Hematopoietic multipotent progenitor cell treated with erythropoietin and hydrocortisone succinate and interleukin-3 and kit ligand, for 8 days (in vitro differentiated cells): Measurements from ENCODE around the gene ARAP1.
A peak's percentile ranks its signal among the peaks of the same experiment; 100 is the strongest.

ENCODE experiments used
- DNase-seq: peaks from one replicate; pipeline ENCODE4 v3.0.0-alpha.2; 2015

The ARAP1 gene

GRCh38 chr11:72760539-72761405, 8.6 kb upstream of the ARAP1 start:
- DNase-seq = no peak

GRCh38 chr11:72759468-72759985, 7.3 kb upstream of the ARAP1 start:
- no peak for DNase-seq

GRCh38 chr11:72758690-72759389, 6.6 kb upstream of the ARAP1 start:
- peak; percentile 81 for DNase-seq

GRCh38 chr11:72758304-72758689, 6.1 kb upstream of the ARAP1 start:
- no peak for DNase-seq

- DNase-seq = no peak
These were observed 3.6 kb upstream of the ARAP1 start for GRCh38 chr11:72755713-72756285.

- DNase-seq = no peak
These were observed 2.4 kb upstream of the ARAP1 start for GRCh38 chr11:72754544-72755155.

GRCh38 chr11:72754149-72754543, 1.9 kb upstream of the ARAP1 start:
- DNase-seq = no peak

- DNase-seq = no peak
These were observed 1.3 kb upstream of the ARAP1 start for GRCh38 chr11:72753341-72754148.

- DNase-seq = no peak
These were observed 806 bp downstream of the ARAP1 start for GRCh38 chr11:72751116-72752087.

- no peak for DNase-seq
These were observed 1.6 kb downstream of the ARAP1 start for GRCh38 chr11:72750556-72751115.

- DNase-seq = no peak
These were observed 2.1 kb downstream of the ARAP1 start for GRCh38 chr11:72750086-72750485.

GRCh38 chr11:72747289-72747855, 4.8 kb downstream of the ARAP1 start:
- DNase-seq = no peak

- no peak for DNase-seq
These were observed 5.4 kb downstream of the ARAP1 start for GRCh38 chr11:72746821-72747220.

GRCh38 chr11:72745925-72746550, 6.2 kb downstream of the ARAP1 start:
- DNase-seq = no peak

- DNase-seq = no peak
These were observed 6.7 kb downstream of the ARAP1 start for GRCh38 chr11:72745511-72745910.

- DNase-seq = no peak
These were observed 7.7 kb downstream of the ARAP1 start for GRCh38 chr11:72744474-72744873.

GRCh38 chr11:72743321-72744221, 8.6 kb downstream of the ARAP1 start:
- DNase-seq = no peak

GRCh38 chr11:72742513-72743320, 9.5 kb downstream of the ARAP1 start:
- no peak for DNase-seq
